ENCODE results near the gene SRGAP1. TPM values are rescaled to one million over a fixed set of nuclear protein-coding genes. Genes with fewer than 3 reads are reported as not detected.

The SRGAP1 gene
- total and polyA plus RNA-seq, 9 of the 15 experiments (the other 6 are each of a cell fraction or from before 2014, with no cell fraction given) = 0.01 to 0.13 (median 0.04) TPM; not detected in 3

- TF ChIP-seq HSF4 (CRISPR knock-in tag; IDR thresholded peaks at IDR 0.05; ENCODE audit: borderline replicate concordance) (no peak), U2AF1 (optimal IDR thresholded peaks at IDR 0.05; ENCODE audit: low read depth, low read length) (no peak), ELF1 (tag; IDR thresholded peaks at IDR 0.05) (no peak), MEF2D (tag; conservative IDR thresholded peaks at IDR 0.05; ENCODE audit: low read depth) (no peak), SETDB1 (IDR thresholded peaks at IDR 0.05; ENCODE audit: low read length) (no peak), HIVEP1 (CRISPR knock-in tag; IDR thresholded peaks at IDR 0.05) (no peak)
These were observed 190.5 kb downstream of the SRGAP1 start (continued) for GRCh38 chr12:64034901-64035576.

- Histone ChIP-seq H3K36me3 (ENCODE audit: control insufficient read depth, insufficient read depth, low read length) (no peaks in the 10 kb centered on the region), H3K9me3 (replicated peaks; ENCODE audit: control insufficient read depth, insufficient read depth, low read depth, low read length) (no peaks in the 10 kb centered on the region), H2AFZ (ENCODE audit: low read depth, low read length) (no peak overlapping the region), H3K27me3 (ENCODE audit: control insufficient read depth in 2 of 2, insufficient read depth in 2 of 2, low read length in 2 of 2) (no peaks in the 10 kb centered on the region; a peak in 1 of 5 replicates), H3K9me1 (ENCODE audit: control insufficient read depth, insufficient read depth, low read length) (no peaks in the 10 kb centered on the region), H3K4me1 (replicated peaks in 1 of 2; ENCODE audit: control insufficient read depth in 2 of 2, insufficient read depth in 2 of 2, low read length in 2 of 2) (no peaks in the 10 kb centered on the region), H4K20me1 (replicated peaks; ENCODE audit: control insufficient read depth, insufficient read depth, low read length) (no peaks in the 10 kb centered on the region), H3K27ac (ENCODE audit: extremely low read depth, low read depth, low read length) (no peak overlapping the region), H3K4me2 (ENCODE audit: insufficient read depth, low read length) (no peak overlapping the region), H3K9ac (ENCODE audit: insufficient read depth in 1 of 2, low read depth in 2 of 2, low read length in 2 of 2) (no peak overlapping the region), H3K79me2 (ENCODE audit: control insufficient read depth, insufficient read depth, low read length) (no peaks in the 10 kb centered on the region), H3K4me3 (no peak overlapping the region)
- in situ Hi-C loops (cut with MboI) = no loop called here
- ATAC-seq (no peak), DNase-seq (ENCODE audit: extremely low read depth in 1 of 4, low spot score in 3 of 4) (no peak), FAIRE-seq (no peak)
- ChIA-PET CTCF (ENCODE audit: low intra/inter-chr PET ratio) (no interaction called here), POLR2A (no interaction called here)
- BruUV-seq (replicated peaks) = no TSS peak
- intact Hi-C loops (cut with micrococcal nuclease) = no loop called here
- WGBS (ENCODE audit: insufficient coverage, low coverage, missing lambda C conversion rate) = 0% methylated on average over 1 of the region's 1 CpG
- no peak for TF ChIP-seq CSDE1 (IDR thresholded peaks at IDR 0.05)
- TF ChIP-seq THAP12 (CRISPR knock-in tag; IDR thresholded peaks at IDR 0.05) = no peak
- no peak for TF ChIP-seq KAT8 (IDR thresholded peaks at IDR 0.05; ENCODE audit: low read depth)
- no peak for TF ChIP-seq BRCA1 (IDR thresholded peaks at IDR 0.05)
- TF ChIP-seq BRCA1 (CRISPR knock-in tag; IDR thresholded peaks at IDR 0.05) = no peak
- no peak for TF ChIP-seq POU5F1 (IDR thresholded peaks at IDR 0.05; ENCODE audit: borderline replicate concordance, low read depth, low read length, partially characterized antibody)
- TF ChIP-seq DMBX1 (CRISPR knock-in tag; IDR thresholded peaks at IDR 0.05; ENCODE audit: borderline replicate concordance) = no peak
- TF ChIP-seq ZNF12 (CRISPR knock-in tag; IDR thresholded peaks at IDR 0.05) = no peak
- no peak for TF ChIP-seq TBL1XR1 (IDR thresholded peaks at IDR 0.05; ENCODE audit: low read length in 2 of 2)
- no peak for TF ChIP-seq LARP7 (IDR thresholded peaks at IDR 0.05)
- TF ChIP-seq GTF3C2 (IDR thresholded peaks at IDR 0.05; ENCODE audit: borderline replicate concordance, extremely low read depth, insufficient read length) = no peak
These were observed 191.9 kb downstream of the SRGAP1 start for GRCh38 chr12:64036414-64036813.

All from K562 (cell line).